ENCODE results near the gene GRM4.

DNA sequence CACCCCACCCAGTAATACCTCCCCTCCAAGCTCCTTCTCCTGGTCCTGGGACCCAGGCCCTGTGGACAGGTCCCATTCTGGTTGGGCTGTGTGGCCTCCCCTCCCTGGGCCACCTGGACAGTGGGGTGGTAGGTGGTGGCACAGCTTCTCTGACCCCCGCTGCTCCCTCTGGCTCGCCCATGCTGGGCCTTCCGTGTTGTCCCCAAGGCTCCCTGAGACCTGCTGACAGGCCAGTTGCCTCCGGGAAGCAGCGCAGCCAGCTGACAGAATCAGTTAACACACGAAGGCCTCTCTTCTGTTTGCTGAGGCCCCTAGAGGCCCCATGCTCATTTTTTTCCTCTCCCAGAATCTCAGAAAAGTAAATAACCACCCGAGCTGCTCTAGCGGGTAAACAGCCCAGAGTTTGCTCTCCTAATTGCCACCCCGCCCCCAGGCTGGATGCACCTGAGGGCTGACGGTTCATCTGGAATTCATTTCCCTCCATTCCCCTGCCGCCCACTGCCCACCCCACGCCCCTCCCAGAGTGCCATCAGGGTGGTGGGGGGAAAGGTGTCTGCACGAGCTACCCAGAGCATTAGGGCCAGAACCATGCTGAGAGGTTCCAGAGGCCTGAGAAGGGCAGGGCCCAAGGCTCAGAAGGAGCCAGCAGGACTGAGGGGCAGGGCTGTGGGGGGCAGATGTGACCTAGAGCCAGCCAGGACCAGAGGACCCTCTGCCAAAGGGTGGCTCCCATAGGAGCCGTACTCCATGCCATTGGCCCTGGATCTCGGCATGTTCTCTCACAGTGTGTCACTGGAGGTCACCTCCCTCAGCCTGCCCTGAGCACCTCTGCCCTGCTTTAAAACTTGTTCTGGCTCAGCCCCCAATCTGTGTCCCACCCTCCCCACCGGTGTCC, 157.5 kb downstream of the GRM4 start:
- TF ChIP-seq, protein P1, sequence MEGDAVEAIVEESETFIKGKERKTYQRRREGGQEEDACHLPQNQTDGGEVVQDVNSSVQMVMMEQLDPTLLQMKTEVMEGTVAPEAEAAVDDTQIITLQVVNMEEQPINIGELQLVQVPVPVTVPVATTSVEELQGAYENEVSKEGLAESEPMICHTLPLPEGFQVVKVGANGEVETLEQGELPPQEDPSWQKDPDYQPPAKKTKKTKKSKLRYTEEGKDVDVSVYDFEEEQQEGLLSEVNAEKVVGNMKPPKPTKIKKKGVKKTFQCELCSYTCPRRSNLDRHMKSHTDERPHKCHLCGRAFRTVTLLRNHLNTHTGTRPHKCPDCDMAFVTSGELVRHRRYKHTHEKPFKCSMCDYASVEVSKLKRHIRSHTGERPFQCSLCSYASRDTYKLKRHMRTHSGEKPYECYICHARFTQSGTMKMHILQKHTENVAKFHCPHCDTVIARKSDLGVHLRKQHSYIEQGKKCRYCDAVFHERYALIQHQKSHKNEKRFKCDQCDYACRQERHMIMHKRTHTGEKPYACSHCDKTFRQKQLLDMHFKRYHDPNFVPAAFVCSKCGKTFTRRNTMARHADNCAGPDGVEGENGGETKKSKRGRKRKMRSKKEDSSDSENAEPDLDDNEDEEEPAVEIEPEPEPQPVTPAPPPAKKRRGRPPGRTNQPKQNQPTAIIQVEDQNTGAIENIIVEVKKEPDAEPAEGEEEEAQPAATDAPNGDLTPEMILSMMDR (IDR thresholded peaks at IDR 0.05; ENCODE audit: low read length): no peak
- no peak for TF ChIP-seq EZH2 (optimal IDR thresholded peaks at IDR 0.05; ENCODE audit: low read depth, low read length)
